GM19395 (cell line): Measurements from ENCODE around the gene FAM120B.
A peak's percentile ranks its signal among the peaks of the same experiment; 100 is the strongest.

Experiments
- ATAC-seq: cut with Tn5 transposase; IDR thresholded peaks from one replicate; pipeline ENCODE4 v1.9.1; 2021; ENCODE audit warnings: mild to moderate bottlenecking, moderate library complexity; ENCODE audit not compliant: unreplicated experiment

Gene FAM120B

GRCh38 chr6:170271771-170272314 is 34.7 kb upstream of the FAM120B start:
- ATAC-seq: peak; percentile 97

- no peak for ATAC-seq
Observed at GRCh38 chr6:170272341-170273065, 34.1 kb upstream of the FAM120B start.

- ATAC-seq: no peak
Observed at GRCh38 chr6:170273191-170273590, 33.4 kb upstream of the FAM120B start.

- ATAC-seq: no peak
Observed at GRCh38 chr6:170273681-170274080, 32.9 kb upstream of the FAM120B start.

GRCh38 chr6:170274713-170275560 is 31.6 kb upstream of the FAM120B start:
- no peak for ATAC-seq

- ATAC-seq: no peak
Observed at GRCh38 chr6:170276369-170277057, 30.0 kb upstream of the FAM120B start.

- no peak for ATAC-seq
Observed at GRCh38 chr6:170277893-170278742, 28.4 kb upstream of the FAM120B start.

GRCh38 chr6:170278743-170279094 is 27.8 kb upstream of the FAM120B start:
- ATAC-seq: no peak

- ATAC-seq: no peak
Observed at GRCh38 chr6:170279426-170279825, 27.1 kb upstream of the FAM120B start.

GRCh38 chr6:170279977-170280688 is 26.4 kb upstream of the FAM120B start:
- ATAC-seq: no peak

GRCh38 chr6:170280689-170281045 is 25.9 kb upstream of the FAM120B start:
- no peak for ATAC-seq

GRCh38 chr6:170281331-170282292 is 24.9 kb upstream of the FAM120B start:
- ATAC-seq: no peak

GRCh38 chr6:170282512-170283158 is 23.9 kb upstream of the FAM120B start:
- ATAC-seq: no peak

GRCh38 chr6:170283212-170284081 is 23.1 kb upstream of the FAM120B start:
- no peak for ATAC-seq

GRCh38 chr6:170284126-170284773 is 22.3 kb upstream of the FAM120B start:
- no peak for ATAC-seq

GRCh38 chr6:170284866-170285469 is 21.6 kb upstream of the FAM120B start:
- ATAC-seq: no peak
